ENCODE measurements around the gene CD9.

Gene CD9

DNA sequence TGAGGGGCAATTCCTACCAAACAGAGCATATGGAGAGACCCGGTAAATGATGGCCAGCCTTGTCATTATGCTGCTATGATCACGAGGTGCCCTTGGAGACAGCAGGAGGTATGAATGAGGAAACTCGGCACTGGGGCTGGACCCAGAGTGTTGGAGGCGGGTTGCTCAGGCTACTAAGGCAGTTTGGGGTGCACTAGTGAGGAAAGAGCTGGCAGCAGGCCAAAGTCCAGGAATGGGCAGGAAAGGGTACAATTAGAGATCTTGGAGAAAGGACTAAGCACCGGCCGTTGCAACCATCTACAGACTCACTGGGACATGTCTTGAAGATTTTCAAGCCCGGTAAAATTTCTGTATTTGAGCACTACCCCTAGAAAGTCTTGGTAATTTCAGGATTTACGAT lies 54.3 kb downstream of the CD9 start:
- Mint-ChIP-seq H3K27ac (no peak overlapping the region), H3K27me3 (peaks cover 7% of the 10 kb centered on the region), H3K4me1 (ENCODE audit: low read depth) (no peaks in the 10 kb centered on the region), H3K4me3 (no peak overlapping the region), H3K9me3 (no peaks in the 10 kb centered on the region), H3K36me3 (ENCODE audit: low read depth) (no peaks in the 10 kb centered on the region)
- no peak for DNase-seq

DNA sequence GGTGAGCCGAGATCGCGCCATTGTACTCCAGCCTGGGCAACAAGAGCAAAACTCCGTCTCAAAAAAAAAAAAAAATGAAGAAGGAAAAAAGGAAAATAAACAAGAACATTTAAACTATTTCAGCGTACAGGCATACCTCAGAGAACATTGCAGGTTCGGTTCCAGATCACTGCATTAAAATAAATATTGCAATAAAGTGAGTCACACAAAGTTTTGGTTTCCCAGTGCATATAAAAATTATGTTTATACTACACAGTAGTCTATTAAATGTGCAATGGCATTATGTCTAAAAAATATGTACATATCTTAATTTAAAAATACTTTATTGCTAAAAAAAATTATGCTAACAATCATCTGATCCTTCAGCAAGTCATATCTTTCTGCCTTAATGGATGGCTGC lies 56.8 kb downstream of the CD9 start:
- H3K4me3 Mint-ChIP-seq = no peak overlapping the region
- no peaks in the 10 kb centered on the region for H3K9me3 Mint-ChIP-seq
- H3K4me1 Mint-ChIP-seq (ENCODE audit: low read depth) = no peaks in the 10 kb centered on the region
- H3K36me3 Mint-ChIP-seq (ENCODE audit: low read depth) = no peaks in the 10 kb centered on the region
- peaks cover 4% of the 10 kb centered on the region for H3K27me3 Mint-ChIP-seq
- DNase-seq = no peak
- no peak overlapping the region for H3K27ac Mint-ChIP-seq

DNA sequence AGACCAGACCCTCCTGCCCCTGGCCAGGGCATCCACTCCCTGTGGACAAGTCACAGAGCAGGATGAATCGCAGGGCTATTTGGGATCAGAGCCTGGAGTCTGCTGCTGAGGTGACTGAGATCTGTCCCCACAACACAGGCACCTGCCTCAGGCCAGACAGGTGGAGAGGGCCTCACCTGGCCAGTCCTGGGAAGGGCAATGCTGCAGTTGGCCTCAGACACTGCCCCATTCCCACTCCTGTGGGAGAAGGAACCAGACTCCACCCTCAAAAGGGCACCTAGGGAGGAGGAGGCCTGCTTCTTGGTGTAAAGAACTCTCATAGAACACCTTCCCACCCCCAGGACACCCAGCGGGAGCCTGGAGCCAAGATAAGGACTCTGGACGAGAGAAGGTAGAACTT lies 62.0 kb downstream of the CD9 start:
- H3K27me3 Mint-ChIP-seq = peaks cover 4% of the 10 kb centered on the region
- H3K27ac Mint-ChIP-seq = no peak overlapping the region
- no peaks in the 10 kb centered on the region for H3K36me3 Mint-ChIP-seq (ENCODE audit: low read depth)
- H3K4me3 Mint-ChIP-seq = no peak overlapping the region
- no peaks in the 10 kb centered on the region for H3K9me3 Mint-ChIP-seq
- DNase-seq = no peak
- peaks cover 9% of the 10 kb centered on the region for H3K4me1 Mint-ChIP-seq (ENCODE audit: low read depth)

DNA sequence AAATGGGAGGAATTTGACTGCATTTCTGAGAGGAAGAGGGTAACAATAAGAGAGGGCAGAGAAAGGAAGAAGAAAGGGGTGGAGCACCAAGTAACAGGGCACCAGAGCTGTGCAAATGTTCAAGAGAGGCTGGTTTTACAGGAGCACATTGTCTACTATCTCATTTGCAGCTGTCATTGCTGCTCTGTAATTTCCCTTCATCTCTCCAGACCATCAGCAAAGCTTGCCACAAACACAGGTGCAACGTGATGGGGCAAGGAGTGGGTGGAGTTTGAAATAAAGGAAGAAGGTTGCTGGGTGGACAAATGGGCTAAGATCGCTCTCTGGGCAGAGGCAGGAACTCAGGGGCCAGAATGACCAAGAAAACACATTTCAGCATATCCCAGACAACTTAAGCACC lies 62.4 kb downstream of the CD9 start:
- no peaks in the 10 kb centered on the region for H3K36me3 Mint-ChIP-seq (ENCODE audit: low read depth)
- no peak for DNase-seq
- H3K27me3 Mint-ChIP-seq = peaks cover 4% of the 10 kb centered on the region
- H3K9me3 Mint-ChIP-seq = no peaks in the 10 kb centered on the region
- H3K4me1 Mint-ChIP-seq (ENCODE audit: low read depth) = peaks cover 13% of the 10 kb centered on the region
- no peak overlapping the region for H3K27ac Mint-ChIP-seq
- no peak overlapping the region for H3K4me3 Mint-ChIP-seq

DNA sequence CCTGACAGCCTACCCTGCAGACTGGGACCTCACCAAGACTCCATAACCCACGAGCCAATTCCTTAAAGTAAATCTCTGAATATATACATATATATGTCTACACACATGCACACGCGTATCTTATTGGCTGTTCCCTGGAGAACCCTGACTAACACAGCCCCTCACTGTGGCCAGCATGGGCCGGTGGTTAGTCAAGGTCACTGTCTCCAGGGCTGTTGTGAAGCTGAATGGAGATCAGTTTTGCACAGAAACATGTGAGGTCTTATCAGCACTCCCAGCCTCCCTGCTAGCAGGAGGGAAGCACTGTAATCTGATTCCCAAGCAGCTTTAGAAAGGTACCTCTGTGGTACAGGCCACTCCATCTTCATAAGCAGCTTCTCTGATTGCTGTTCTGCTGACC lies 63.7 kb downstream of the CD9 start:
- H3K4me3 Mint-ChIP-seq = no peak overlapping the region
- H3K4me1 Mint-ChIP-seq (ENCODE audit: low read depth) = peaks cover 14% of the 10 kb centered on the region
- no peak for DNase-seq
- no peaks in the 10 kb centered on the region for H3K9me3 Mint-ChIP-seq
- peaks cover 4% of the 10 kb centered on the region for H3K27me3 Mint-ChIP-seq
- no peaks in the 10 kb centered on the region for H3K36me3 Mint-ChIP-seq (ENCODE audit: low read depth)
- H3K27ac Mint-ChIP-seq = no peak overlapping the region

DNA sequence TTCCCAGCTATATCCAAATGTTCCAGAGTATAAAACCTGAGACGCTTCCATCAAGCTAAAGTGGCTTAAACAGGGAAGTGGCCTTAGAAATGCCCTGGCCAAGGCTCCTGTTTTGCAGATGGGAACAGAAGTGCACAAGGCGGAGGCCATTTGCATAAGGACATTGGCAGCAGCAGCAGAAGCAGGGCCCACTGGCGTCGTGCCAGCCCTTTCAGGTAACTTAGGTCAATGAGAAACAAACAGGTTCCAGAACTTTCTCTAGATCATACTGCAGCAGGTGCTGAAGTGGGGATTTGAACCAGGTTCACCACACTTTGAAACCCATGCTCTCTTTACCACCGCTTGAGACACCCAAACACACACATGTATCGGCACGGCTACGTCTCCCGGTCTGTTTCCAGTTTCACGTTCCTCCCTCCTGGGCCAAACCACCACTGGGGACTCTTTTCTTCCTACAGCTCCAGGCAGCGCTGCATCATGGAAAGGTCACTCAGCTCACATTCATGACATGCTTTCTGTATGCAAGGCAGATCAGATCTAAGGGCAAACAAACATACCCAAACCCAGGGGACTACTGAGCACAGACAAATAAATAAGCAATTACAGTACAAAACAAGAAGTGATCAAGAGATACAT lies 64.3 kb downstream of the CD9 start:
- no peaks in the 10 kb centered on the region for H3K9me3 Mint-ChIP-seq
- no peak for DNase-seq
- H3K27ac Mint-ChIP-seq = no peak overlapping the region
- no peaks in the 10 kb centered on the region for H3K36me3 Mint-ChIP-seq (ENCODE audit: low read depth)
- peaks cover 14% of the 10 kb centered on the region for H3K4me1 Mint-ChIP-seq (ENCODE audit: low read depth)
- H3K4me3 Mint-ChIP-seq = no peak overlapping the region
- H3K27me3 Mint-ChIP-seq = peaks cover 4% of the 10 kb centered on the region

DNA sequence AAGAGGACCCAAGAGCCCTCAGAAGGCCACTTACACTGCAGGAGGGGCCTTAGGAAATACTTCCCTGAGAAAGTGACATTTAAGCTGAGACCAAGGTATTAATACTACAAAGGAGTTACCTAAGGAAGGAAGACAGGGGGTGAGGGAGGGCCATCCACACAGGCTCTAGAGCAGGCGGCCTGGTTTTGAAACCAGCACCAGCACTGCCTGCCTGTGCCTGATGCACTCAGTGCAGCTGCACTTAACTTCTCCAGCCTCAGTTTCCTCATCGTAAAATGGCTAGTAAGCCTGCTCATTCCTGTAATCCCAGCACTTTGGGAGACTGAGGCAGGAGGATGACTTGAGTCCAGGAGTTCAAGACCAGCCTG lies 64.8 kb downstream of the CD9 start:
- no peak overlapping the region for H3K4me3 Mint-ChIP-seq
- H3K4me1 Mint-ChIP-seq (ENCODE audit: low read depth) = peaks cover 14% of the 10 kb centered on the region
- H3K36me3 Mint-ChIP-seq (ENCODE audit: low read depth) = no peaks in the 10 kb centered on the region
- H3K9me3 Mint-ChIP-seq = no peaks in the 10 kb centered on the region
- peaks cover 4% of the 10 kb centered on the region for H3K27me3 Mint-ChIP-seq
- no peak for DNase-seq
- H3K27ac Mint-ChIP-seq = no peak overlapping the region

DNA sequence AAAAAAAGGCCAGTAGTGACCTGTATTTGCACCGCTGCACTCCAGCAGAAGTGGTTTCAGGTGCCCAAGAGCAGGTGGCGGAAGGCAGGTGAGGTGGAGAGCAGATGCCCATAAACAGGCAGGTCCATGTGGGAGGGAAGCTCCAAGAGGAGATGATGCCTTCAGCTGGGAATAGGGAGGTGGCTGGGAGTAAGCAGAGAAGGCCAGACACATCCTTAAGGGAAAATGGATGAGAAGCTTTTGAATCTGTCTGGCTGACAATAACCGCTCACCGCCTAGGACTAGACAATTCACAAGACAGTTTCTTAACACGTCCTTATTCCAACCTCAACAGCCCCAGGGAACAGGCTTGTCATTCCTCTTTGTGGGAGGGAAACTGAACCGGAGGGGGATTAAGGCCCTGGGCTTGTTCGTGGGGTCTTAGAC lies 66.4 kb downstream of the CD9 start:
- no peak for DNase-seq
- Mint-ChIP-seq H3K9me3 (no peaks in the 10 kb centered on the region), H3K36me3 (ENCODE audit: low read depth) (no peaks in the 10 kb centered on the region), H3K4me3 (no peak overlapping the region), H3K27me3 (peaks cover 4% of the 10 kb centered on the region), H3K4me1 (ENCODE audit: low read depth) (peaks cover 16% of the 10 kb centered on the region), H3K27ac (peak overlapping the region; percentile 81)

DNA sequence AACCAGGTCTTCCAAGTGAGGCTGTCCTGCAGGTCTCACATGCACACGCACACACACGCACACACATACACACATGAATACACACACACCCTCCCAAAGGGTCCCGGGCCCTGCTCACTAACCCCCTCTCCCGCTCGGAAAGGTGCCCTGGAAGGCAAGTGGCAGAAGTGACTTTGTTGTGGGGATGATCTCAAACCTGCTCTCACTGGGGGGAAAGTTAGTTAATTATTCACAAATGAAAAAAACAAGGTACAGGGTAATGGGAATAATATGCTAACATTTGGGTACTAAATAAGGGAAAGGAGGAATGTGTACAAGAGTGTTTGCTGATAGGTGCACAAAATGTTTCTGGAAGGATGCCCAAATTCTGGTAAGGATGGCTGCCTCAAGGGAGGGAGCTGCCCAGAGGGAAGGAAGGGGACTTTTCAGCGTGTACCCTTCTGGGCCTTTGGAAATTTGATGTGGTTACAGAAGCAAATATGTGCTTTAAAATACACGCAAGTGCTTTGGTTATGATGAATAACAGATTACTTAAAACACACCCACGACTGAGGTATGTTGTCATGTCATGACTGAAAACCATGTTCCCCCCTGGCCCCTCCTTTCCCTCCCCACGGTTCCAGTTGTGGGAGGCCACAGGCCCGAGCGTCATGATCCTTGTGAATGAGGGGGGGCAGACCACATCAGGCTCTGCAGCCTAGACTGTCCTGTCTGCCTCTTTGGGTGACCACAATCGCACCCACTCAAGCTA lies 66.9 kb downstream of the CD9 start:
- Mint-ChIP-seq H3K27me3 (peaks cover 4% of the 10 kb centered on the region), H3K4me1 (ENCODE audit: low read depth) (peaks cover 16% of the 10 kb centered on the region), H3K4me3 (no peak overlapping the region), H3K36me3 (ENCODE audit: low read depth) (no peaks in the 10 kb centered on the region), H3K27ac (peak overlapping the region; percentile 81), H3K9me3 (no peaks in the 10 kb centered on the region)
- DNase-seq = peak; percentile 70

DNA sequence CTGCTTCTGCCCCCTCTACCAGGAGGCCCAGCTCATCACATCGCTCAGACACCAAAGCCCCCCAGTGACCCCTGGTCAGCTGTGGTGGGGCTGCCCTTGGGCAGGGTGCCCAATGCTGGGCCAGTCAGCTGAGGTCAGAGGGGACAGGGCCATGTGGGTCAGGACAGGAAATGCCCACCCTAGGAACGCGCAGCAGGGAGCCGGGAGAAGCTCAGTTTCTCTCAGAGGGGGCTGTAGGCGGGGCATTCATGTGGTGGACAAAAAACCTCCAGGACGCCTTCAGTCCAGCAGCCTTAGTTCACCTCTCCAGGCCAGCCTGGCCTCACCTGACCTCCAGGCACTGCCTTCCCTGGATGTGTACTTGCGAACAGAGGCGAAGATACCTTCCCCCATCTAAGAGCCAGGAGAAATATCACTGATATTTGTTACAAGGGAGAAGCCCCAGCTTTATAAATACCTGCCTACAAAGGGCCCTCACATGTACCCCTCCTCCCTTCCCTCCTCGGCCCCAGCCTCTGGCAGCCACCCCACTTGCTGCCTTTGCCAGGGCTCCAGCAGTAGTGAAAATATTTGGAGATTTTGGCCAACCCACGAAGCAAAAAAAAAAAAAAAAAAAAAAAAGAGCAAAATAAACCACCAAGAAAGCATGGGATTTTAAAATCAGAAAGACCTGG lies 68.4 kb downstream of the CD9 start:
- DNase-seq = no peak
- Mint-ChIP-seq H3K4me1 (ENCODE audit: low read depth) (peaks cover 27% of the 10 kb centered on the region), H3K9me3 (no peaks in the 10 kb centered on the region), H3K27me3 (peaks cover 10% of the 10 kb centered on the region), H3K27ac (no peak overlapping the region), H3K4me3 (no peak overlapping the region), H3K36me3 (ENCODE audit: low read depth) (no peaks in the 10 kb centered on the region)

DNA sequence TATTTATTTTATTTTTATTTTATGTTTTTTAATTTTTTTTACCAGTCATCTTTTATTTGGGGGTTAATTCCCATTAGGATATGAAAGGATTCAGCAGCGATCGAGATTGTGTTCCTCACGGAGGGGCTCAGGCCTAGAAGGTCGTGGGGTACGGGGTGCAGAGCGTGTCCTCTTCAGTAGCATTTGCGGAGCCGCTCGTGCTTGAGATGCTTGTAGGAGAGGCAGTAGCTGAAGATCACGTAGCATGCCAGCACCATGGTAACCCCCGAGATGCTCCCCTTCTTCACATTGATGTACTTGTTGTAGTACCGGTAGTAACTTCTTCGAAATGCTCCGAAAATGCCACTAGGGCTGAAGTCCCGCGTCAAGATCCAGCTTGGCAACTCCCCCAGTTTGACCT lies 69.8 kb downstream of the CD9 start:
- no peak overlapping the region for H3K27ac Mint-ChIP-seq
- peaks cover 28% of the 10 kb centered on the region for H3K4me1 Mint-ChIP-seq (ENCODE audit: low read depth)
- DNase-seq = no peak
- H3K9me3 Mint-ChIP-seq = no peaks in the 10 kb centered on the region
- H3K36me3 Mint-ChIP-seq (ENCODE audit: low read depth) = no peaks in the 10 kb centered on the region
- no peak overlapping the region for H3K4me3 Mint-ChIP-seq
- H3K27me3 Mint-ChIP-seq = peaks cover 13% of the 10 kb centered on the region

DNA sequence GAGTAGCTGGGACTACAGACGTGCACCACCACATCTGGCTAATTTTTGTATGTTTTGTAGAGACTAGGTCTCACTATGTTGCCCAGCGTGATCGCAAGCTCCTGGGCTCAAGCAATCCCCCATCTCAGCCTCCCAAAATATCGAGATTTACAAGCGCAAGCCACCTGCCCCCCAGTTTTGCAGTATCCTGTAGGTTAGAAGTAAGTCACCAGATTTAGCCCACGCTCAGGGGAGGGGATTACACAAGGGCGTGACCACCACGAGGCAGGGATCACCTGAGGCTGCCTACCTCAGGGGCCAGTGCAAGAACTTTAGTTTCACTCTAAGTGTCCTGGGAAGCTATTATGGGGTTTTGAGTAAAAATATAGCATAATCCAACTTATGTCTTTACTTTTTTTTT lies 71.1 kb downstream of the CD9 start:
- H3K27ac Mint-ChIP-seq = no peak overlapping the region
- H3K4me1 Mint-ChIP-seq (ENCODE audit: low read depth) = peaks cover 28% of the 10 kb centered on the region
- no peak overlapping the region for H3K4me3 Mint-ChIP-seq
- no peaks in the 10 kb centered on the region for H3K36me3 Mint-ChIP-seq (ENCODE audit: low read depth)
- no peak for DNase-seq
- H3K9me3 Mint-ChIP-seq = no peaks in the 10 kb centered on the region
- H3K27me3 Mint-ChIP-seq = peaks cover 26% of the 10 kb centered on the region

DNA sequence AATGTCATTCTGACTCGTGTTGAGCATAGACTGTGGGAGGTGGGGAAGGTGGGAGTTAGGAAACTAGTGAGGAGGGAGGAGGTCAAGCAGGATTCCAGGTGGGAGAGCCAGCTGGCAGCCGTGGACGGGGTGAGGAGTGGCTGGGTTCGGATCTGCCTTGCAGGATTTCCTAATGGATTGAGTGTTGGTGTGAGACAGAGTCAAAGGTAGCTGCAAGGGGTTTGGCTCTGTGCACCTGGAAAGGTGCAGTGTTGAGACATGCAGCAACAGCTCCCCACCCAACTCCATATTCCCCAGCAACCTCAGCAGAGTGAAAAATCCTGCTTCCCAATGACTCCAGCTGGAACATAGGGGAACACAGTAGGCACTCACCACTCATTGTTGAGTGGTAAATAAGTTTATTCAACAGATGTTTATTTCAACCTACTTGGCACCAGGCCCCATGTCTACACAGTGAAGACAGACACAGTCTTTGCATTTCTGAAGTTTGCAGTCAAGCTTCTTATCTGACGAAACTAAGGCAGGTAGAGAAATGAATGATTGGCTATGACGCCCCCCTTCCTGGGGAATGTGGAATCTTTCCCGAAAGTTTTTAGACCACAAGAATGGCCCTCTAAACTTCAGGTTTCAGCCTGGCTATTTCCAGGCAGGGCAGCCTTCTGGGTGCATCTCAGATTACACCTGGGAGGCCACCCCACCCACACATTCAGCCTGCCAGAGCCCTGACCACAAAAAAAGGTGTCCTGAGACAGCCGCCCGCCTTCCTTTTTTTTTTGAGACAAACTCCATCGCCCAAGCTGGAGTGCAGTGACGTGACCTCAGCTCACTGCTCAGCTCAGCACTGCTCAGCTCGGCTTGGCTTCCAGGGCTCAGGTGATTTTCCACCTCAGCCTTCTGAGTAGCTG lies 72.4 kb downstream of the CD9 start:
- H3K27ac Mint-ChIP-seq = no peak overlapping the region
- H3K9me3 Mint-ChIP-seq = no peaks in the 10 kb centered on the region

DNA sequence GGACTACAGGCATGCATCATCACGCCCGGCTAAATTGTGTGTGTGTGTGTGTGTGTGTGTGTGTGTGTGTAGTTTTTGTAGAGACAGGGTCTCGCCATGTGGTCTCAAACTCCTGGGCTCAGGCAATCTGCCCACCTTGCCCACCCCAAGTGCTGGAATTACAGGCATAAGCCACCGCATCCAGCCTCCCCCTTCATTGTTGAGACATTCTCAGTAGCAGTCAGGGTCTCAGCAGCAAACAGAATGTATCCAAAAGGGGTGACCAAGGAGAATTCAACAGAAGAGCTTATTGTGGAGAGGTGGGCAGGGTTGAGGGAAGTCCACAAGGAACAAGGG lies 73.0 kb downstream of the CD9 start:
- H3K4me3 Mint-ChIP-seq = no peak overlapping the region
- H3K9me3 Mint-ChIP-seq = no peaks in the 10 kb centered on the region

More for the DNA sequence above, 72.4 kb downstream of the CD9 start:
- Mint-ChIP-seq H3K4me3 (no peak overlapping the region), H3K27me3 (peaks cover 36% of the 10 kb centered on the region), H3K4me1 (ENCODE audit: low read depth) (peaks cover 16% of the 10 kb centered on the region), H3K36me3 (ENCODE audit: low read depth) (no peaks in the 10 kb centered on the region)
- peak; percentile 29 for DNase-seq

More for the DNA sequence above, 73.0 kb downstream of the CD9 start:
- Mint-ChIP-seq H3K27me3 (peaks cover 39% of the 10 kb centered on the region), H3K4me1 (ENCODE audit: low read depth) (peaks cover 19% of the 10 kb centered on the region), H3K27ac (no peak overlapping the region), H3K36me3 (ENCODE audit: low read depth) (no peaks in the 10 kb centered on the region)
- peak; percentile 23 for DNase-seq

Measured in activated T-cell treated with anti-CD3 and anti-CD28 coated beads, Interleukin-2, amount 50 U/mL, for 24 hours (primary cell).